GM19351 (cell line): ENCODE data around the gene STEAP1B.

Experiments
- ATAC-seq: cut with Tn5 transposase; IDR thresholded peaks from one replicate; pipeline ENCODE4 v1.9.1; 2021; ENCODE audit warnings: mild to moderate bottlenecking, moderate library complexity; ENCODE audit not compliant: unreplicated experiment

The STEAP1B gene

DNA sequence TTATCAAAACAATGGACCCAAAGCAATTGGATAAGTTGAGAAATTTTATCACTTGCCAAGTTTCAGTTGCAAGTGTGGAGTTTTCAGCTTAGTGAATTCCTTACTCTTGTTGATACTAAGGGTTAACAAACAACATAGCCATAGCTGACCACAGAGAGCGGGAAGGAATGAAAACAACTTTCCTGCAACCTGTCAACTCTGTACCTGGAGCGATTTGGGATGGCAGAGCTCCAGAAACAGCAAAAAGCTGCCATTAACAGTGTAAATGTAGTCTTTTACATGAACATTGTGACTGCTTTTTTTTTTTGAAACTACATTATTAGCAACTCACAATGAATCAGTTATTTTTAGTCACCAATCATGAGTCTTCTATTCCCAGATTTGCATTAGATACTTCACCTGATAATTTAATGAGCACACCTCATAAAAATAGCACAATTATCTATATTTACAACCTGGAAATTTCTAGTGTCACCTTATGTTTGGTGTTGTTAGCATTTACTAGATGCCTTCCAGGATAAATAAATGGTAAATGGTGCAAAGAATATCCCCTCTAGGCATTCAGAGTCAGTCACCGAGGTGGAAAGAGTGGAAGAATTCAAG lies 95.5 kb downstream of the STEAP1B start:
- ATAC-seq = no peak

DNA sequence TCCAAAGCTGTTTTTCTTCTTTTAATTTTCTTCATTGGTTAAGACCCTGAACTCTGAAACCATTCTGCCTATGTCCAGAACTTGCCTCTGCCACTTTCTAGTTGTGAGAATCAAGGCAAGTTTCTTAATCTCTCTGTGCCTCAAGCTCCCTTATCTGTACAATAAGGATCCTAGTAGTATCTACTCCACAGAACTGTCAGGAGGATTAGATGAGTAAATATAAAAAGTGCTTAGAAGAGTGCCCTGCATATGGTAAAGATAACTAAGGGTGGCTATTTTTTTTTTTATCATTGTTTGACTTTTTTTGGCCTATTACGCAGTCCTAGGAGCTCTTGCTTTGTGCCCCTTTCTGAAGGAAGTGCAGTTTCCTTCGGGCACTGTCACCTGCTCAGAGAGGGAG lies 96.6 kb downstream of the STEAP1B start:
- ATAC-seq = no peak

DNA sequence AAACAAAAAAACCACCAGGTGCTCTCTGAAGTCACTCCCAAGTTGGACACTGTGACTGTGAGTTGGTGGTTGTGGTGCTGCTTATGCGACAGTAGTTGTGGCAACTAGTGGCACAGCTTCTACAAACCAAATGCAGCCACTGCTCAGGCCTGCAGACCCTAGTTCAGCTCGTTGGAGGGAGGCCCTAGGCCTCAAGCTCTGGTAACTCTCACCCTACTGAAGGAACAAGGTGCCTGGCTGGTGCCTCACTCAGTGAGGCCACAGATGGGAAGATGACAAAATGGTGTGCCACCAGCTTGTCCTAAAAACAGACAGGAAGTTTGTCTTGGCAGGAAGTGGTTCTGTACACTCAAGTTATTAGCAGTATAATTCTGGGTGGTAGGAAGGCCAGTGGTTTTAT lies 97.7 kb downstream of the STEAP1B start:
- ATAC-seq = no peak

DNA sequence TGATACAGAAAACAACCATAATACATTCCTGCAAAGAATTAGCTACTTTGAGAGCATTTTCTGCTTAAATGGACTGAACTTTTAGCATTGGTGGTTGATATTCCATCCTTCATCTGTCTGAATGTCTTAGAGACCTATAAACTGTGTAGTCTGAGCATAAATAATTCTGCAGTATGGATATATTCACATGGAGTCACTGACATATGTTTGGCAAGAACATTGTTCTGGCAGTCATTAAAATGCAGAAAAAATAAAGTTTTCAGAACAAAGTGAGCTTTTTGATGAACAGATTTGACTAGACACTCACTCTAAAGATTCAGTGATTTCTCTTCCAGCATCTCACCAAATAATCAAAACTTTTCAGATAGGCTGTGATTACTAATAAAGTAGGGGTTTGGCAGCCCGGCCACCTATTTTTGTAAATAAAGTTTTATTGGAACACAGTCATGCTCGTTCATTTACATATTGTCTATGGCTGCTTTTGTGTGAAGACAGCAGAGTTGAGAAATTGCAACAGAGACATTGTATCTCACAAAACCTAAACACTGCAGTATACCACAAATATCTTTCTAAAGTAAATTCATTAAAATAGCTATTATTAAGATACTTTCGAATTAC lies 98.9 kb downstream of the STEAP1B start:
- ATAC-seq = no peak

DNA sequence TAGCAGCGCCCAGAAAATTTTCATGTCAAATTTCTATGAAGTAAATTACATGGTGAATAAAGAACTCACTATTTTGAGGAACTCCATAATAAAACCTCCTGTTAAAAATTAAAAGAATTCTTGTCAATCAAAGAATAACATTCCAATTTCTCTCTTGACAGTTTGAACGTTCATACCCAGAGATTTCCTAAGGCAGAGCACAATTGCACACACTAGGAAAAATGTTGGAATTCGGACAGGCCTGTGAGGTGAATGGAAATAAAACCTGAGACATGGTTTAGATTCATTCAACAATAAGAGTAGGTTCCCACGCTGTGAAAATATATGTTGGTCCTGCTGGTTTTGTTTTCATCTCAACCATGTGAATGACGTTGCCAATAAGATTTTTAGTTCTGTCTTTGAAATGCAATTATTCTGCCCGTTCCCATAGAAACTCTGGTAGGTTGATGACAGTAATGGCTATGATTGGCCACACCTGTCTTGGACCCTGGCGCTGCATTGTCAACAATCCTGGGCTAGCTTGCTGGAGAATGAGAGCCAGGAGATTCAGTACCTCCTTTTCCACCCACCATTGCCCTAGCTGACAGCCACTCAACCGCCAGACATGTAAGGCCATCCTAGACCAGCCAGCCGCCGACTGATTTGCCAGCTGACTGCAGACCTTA lies 99.7 kb downstream of the STEAP1B start:
- ATAC-seq = no peak

DNA sequence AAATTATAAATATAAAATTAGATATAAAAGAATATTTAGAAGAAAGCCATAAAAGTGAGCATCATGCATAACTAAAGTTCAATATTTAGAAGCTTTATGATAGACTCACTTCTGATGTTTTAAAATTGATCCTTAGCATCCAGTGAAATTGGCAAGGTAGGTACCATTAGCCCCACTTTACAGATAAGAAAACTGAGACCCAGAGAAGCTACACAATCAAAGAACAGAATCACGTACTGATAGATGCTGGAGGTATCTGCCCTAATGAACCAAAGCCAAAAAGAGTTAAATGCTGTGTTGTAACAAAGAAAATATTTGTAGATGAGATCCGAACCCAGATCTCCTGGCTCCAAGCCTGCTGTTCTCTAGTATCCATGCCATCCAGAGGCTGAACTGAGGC lies 100.4 kb downstream of the STEAP1B start:
- no peak for ATAC-seq

DNA sequence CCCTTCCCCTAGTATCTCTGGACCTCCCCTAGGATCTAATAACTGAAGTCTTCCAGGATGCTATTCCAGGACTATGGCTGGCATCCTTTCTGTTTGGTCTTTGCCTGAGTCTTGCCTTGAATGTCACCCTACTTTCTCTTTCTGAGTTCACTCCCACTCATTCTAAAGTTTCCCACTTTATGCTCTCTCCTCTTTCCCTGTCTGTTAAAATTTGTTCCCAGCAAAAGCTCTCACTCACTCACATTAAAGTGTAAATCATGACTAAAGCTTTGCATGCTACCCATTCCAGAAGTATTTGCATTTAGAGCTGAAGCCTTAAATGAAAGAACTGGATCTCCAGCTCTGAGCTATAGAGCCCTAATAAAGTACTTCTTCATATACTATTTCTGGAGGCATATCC lies 100.9 kb downstream of the STEAP1B start:
- ATAC-seq = no peak

DNA sequence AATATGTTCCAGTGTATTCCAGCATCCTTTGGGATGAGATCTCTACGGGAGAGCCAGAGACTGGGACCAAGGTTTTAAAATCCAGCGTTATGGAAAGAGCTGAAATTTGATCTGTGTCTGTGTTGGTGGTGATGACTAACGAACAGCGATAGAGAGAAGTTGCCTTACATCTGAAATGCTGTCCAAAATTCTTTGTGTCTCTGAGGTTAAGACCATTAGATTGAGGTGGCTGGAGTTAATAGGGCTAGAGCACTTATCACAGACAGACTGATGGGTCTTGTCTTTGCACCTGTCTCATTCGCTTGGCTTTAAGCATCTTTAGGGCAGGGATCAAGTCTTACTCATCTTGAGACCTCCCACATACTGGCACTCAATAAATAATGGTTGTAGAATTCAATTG lies 102.0 kb downstream of the STEAP1B start:
- no peak for ATAC-seq

DNA sequence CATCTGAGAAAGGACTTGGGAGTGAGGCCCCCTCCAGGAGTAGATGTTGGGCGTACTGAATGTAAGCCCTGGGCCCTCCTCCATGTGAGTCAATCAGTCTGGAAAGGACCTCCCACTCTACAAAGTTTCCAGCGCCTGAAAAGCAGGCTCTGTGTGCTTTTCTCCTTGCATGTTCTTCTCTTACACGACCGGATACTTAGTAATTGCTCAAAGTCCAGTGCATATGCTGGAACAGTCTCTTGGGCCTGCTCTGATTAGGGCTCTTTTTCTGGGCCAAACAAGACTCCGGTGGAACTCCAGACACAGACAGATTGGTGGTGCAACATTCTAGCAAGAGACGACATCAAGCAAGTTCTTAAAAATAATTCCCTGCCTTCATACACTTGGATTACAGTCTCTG lies 104.8 kb downstream of the STEAP1B start:
- ATAC-seq = no peak

DNA sequence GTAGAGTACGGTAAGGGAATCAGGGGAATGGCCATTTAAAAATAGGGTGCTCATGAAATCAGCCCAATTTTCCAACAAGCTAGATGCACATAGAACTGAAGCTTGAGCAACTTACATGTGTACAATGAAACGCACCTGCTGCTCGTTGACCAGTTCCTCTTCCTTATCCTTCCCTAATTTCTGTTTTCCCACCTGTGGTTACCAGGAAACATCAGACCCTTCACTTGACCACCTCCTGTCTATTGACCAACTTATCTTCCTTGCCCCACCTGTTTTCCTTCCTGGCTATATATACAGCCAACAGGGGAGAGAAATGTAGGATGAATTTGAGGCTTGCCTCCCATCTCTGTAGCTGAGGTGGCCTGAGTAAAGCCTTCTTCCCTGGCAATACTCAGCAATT lies 105.2 kb downstream of the STEAP1B start:
- no peak for ATAC-seq

DNA sequence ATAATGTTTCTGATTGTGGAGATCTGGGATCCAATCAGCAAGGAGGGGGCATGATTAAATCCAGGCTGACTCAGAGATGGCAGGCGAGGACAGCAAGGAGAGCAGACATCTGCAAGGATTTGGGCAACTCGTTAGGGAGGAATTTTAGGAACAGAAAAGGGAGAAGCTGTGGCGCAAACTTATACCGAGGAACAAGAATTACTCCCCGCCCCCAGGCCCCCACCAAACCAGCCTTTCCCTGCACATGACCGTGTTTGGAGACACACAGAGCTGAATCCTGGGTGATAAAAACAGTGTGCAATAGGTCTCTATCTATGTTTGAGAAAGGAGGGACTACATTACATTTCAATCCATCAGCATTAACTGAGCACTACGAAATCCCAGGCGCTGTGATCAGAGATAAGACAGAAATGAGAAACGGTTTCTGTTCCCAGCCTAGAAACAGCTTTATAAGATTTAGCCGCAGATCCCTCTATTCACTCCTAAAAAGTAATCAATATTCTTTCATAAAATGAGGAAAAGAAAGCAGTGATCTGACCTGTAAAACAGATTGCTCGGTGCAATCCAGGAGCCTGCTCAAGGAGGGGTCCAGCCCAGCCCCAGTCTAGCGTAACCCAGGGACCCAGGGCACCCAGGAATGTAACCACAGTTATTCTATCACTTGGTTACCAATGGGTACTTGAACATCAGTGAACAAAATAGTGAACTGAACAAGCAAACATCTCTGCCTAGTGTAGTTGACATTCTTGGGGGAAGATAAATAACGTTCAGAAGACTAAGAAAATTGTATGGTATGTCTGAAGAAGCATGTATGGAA lies 105.9 kb downstream of the STEAP1B start:
- ATAC-seq = no peak

DNA sequence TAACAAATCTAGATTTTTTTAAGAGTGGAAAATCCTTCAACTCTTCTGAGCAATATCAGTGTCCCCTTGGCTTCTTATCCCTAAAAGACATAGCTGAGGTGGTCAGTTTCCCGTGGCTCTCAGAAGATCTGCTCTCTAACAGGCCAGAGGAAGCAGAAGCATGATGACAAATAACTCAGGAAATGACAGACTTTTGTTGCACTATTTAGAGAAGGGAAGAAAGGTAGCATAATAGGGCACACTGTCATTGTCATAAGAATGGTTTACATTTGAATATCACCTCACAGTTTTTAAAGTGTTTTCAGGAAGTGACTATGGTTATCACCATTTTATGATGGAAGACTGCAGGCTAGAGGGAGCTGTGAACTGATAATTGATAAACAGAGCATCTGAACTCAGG lies 109.5 kb downstream of the STEAP1B start:
- no peak for ATAC-seq

DNA sequence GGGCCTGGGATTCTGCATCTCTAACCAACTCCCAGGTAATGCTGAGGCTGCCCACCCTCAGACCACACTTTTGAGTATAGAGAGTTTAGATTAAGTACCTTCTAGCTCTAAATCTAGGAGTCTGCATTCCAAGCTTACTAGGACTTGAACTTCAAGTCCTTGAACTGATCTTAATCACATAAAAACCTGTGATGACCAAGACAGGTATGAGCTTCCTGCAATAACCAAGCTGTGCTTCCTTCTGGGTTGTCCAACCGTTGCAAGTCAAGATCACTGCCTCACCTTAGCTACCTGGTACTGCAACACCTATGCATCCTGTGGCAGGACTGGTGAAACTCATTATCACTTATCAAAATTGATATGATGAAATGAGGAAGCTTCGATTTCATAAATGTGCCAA lies 110.1 kb downstream of the STEAP1B start:
- no peak for ATAC-seq

DNA sequence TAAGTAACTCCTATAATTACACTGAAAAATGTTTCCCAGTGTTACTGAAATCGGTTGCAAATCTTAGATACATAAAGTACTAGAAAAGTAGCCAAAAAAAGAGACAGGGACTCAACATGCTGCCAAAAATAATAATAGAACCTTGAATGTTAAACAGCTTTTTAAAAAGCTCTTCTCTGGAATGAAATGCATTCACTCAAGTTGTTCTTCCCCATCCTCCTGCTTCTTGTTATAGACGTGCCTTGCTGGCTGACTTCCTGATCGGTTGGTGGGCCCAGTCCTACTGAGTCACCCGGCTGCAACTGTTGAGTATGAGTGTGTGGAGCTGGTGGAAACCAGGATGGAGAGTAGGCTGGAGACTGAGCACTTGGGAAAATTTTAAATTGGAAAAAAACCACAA lies 112.4 kb downstream of the STEAP1B start:
- no peak for ATAC-seq

DNA sequence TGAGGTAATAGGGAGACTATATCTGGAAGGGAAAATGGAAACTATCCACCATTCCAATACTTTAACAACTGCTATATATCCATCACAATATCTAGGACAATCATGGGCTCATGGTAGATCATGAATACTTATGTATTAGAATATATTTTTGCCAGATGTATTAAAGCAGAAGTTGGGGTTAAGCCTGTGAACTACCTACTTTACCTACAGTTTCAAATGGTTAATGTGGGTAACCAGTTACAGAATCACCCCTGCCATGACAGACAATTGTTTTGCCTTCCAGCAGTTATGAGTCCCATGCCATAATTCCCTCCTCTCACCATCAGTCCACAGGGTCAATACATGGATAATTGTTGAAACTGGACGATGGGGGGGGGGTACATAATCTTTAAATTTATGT lies 113.1 kb downstream of the STEAP1B start:
- ATAC-seq = peak; percentile 58

DNA sequence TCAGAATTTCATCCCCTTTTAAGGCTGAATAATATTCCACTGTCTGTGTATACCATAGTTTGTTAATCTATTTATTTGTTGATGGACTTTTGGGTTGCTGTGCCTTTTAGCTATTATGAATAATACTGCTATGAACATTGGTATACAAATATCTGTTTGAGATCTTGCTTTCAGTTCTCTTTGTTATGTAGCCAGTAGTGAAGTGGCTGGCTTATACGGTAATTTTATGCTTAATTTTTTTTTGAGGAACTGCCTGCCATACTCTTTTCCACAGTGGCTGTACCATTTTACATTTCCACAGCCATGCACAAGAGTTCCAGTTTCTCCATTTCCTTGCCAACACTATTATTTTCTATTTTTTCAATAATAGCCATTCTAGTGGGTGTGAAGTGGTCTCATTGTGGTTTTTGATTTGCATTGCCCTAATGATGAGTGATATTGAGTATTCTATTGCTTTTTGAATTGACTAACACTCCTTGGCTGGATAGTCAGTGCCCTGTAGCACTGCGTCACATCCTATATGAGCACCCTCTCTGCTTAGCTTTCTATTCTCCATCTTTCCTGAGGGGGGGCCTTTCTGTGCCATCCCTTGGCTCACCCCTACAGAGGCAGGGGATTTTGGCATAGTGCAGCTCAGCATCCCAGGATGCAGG lies 113.7 kb downstream of the STEAP1B start:
- peak; percentile 72 for ATAC-seq

DNA sequence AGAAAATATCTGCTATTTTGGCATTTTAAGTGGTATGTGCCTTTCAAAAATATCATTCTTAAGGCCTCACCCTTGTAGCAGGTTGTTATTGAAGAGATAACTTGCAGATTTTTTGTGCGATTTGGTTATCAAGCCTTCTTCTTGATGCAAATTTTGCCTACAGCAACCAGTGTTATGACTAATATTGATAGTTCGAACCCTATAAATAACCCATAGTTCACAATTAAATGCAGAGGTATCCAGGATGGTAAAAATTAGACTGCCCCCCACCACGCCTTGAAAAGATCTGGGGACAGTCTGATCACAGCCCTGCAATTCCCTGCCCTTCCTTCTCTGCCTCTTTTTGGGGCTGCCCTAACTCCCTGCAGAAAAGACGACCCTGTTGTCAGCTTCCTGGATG lies 114.7 kb downstream of the STEAP1B start:
- peak; percentile 34 for ATAC-seq

DNA sequence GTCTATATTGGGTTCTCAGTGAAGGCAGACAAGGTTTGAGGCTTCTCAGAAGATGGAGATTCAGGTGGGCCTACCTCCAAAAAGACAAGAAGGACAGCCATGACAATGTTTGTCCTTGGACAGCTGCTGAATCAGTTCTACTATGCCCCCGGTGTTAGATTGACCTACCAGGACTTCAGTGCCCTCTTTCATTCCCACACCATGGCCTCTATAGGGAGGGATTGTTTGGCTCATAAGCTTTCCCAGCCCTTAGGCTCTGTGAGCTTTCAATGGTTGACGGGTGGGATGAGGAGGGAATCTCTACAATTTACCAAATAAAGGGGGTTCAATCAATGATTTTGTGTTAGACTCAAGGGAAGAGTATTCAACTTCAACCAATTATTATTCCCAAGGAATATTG lies 119.7 kb downstream of the STEAP1B start:
- ATAC-seq = no peak

DNA sequence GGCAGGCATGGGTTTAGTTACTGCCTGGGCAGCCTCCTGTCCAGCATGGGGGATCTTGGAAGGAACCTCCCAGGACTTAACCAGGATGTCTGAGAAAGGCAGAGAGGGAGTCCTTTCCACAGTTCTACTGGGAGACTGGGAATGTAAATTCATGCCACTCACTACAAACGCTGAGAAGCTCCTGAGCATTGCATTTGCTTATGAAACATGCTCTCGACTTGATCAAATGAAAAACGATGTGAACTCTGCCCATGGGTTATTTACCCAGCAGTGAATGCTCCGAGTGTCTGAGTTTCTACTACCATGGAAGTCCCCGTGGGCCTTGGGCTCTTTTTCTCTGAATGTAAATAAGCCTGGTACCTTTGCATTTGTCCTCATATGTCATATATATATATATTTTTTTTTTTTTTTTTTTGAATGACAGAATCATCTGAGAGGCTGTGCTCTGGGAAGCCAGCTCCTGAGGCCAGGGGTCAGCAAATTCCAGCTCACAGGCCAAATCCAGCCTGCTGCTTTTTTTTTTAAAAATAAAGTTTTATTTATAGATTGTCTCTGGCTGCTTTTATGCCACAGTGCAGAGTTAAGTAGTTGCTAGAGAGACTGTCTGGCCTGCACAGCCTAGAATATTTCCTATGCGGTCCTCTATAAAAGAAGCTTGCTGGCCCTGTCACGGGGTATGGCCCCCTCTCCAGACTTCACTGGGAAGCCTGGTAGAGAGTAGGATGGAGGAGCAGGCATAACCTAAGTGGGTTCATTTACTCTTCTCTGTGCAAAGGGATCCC lies 121.6 kb downstream of the STEAP1B start:
- no peak for ATAC-seq

DNA sequence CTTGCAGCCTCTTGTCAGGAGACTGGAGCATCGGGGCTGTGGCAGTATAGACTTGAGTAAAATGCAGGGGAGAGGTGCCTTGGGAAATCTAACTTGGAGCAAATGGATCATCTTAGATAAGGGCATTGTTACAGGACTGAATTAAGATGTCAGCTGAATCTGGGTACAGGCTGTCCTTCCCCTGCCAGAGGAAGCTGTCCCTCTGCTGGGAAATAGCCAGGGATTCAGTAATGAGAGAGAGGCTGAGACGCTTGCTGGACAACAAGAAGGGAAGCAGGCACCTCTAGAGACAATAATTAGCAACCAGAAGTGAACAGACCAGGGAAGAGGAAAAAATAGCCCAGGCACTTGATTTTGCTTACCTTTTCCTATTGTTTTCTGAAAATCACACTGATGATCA lies 122.3 kb downstream of the STEAP1B start:
- no peak for ATAC-seq
